DND-41 (cell line): ENCODE results near the gene CARD19.

Source experiments
- EZH2 ChIP-seq: IDR thresholded peaks from 3 replicates; pipeline ENCODE4 v1.6.1; 2012; ENCODE audit warnings: borderline replicate concordance, low read depth, mild to moderate bottlenecking, moderate library complexity, low read length, inconsistent platforms; ENCODE audit not compliant: severe bottlenecking
- TF ChIP-seq, protein P1 (sequence below): IDR thresholded peaks from 2 replicates; pipeline ENCODE4 v1.5.1; 2012; ENCODE audit warnings: borderline replicate concordance, low read length, moderate library complexity, mild to moderate bottlenecking; ENCODE audit not compliant: poor library complexity, severe bottlenecking; ENCODE audit errors: extremely low read depth

DNA sequence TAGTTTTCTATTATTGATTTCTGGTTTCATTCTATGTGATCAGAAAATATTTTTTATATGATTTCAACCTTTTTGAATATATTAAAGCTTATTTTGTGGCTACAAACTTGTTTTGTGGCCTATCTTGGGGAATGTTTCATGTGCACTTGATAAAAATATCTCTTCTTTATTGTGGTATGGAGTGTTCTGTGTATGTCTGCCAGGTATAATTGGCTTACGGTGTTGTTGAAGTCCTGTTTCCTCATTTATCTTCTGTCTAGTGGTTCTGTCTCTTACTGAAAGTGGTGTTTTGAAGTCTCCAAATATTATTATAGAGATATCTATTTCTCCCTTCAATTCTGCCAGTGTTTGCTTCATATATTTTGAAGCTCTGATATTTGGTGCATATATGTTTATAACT lies 9.6 kb downstream of the CARD19 start:
- TF ChIP-seq, protein P1, sequence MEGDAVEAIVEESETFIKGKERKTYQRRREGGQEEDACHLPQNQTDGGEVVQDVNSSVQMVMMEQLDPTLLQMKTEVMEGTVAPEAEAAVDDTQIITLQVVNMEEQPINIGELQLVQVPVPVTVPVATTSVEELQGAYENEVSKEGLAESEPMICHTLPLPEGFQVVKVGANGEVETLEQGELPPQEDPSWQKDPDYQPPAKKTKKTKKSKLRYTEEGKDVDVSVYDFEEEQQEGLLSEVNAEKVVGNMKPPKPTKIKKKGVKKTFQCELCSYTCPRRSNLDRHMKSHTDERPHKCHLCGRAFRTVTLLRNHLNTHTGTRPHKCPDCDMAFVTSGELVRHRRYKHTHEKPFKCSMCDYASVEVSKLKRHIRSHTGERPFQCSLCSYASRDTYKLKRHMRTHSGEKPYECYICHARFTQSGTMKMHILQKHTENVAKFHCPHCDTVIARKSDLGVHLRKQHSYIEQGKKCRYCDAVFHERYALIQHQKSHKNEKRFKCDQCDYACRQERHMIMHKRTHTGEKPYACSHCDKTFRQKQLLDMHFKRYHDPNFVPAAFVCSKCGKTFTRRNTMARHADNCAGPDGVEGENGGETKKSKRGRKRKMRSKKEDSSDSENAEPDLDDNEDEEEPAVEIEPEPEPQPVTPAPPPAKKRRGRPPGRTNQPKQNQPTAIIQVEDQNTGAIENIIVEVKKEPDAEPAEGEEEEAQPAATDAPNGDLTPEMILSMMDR: no peak
- no peak for TF ChIP-seq EZH2
